ENCODE measurements around the gene DNAJB5.

- TF ChIP-seq, protein P1, sequence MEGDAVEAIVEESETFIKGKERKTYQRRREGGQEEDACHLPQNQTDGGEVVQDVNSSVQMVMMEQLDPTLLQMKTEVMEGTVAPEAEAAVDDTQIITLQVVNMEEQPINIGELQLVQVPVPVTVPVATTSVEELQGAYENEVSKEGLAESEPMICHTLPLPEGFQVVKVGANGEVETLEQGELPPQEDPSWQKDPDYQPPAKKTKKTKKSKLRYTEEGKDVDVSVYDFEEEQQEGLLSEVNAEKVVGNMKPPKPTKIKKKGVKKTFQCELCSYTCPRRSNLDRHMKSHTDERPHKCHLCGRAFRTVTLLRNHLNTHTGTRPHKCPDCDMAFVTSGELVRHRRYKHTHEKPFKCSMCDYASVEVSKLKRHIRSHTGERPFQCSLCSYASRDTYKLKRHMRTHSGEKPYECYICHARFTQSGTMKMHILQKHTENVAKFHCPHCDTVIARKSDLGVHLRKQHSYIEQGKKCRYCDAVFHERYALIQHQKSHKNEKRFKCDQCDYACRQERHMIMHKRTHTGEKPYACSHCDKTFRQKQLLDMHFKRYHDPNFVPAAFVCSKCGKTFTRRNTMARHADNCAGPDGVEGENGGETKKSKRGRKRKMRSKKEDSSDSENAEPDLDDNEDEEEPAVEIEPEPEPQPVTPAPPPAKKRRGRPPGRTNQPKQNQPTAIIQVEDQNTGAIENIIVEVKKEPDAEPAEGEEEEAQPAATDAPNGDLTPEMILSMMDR (IDR thresholded peaks at IDR 0.05), result no peak
- TF ChIP-seq POLR2A (IDR thresholded peaks at IDR 0.05) (no peak), POLR2AphosphoS5 (IDR thresholded peaks at IDR 0.05; ENCODE audit: insufficient read depth in 1 of 2, low read depth in 1 of 2) (no peak)
Measured at GRCh38 chr9:35014517-35014916, 25.0 kb downstream of the DNAJB5 start.
